OCI-LY7 (cell line): Measurements from ENCODE around the gene ARHGEF11.

Source experiments
- CTCF ChIP-seq: fragments of 200-600 bp; sonication (generic); conservative IDR thresholded peaks from 2 replicates; pipeline ENCODE4 v1.5.1; 2014; ENCODE audit warnings: mild to moderate bottlenecking, antibody characterized with exemption, low read length, moderate library complexity, mixed read lengths
- EZH2phosphoT487 ChIP-seq: fragments of 200-600 bp; sonication (generic); IDR thresholded peaks from 2 replicates; pipeline ENCODE4 v1.6.1; 2018; ENCODE audit warnings: low read depth, borderline replicate concordance, mild to moderate bottlenecking, mixed run types, antibody characterized with exemption, low read length, moderate library complexity, mixed read lengths

DNA sequence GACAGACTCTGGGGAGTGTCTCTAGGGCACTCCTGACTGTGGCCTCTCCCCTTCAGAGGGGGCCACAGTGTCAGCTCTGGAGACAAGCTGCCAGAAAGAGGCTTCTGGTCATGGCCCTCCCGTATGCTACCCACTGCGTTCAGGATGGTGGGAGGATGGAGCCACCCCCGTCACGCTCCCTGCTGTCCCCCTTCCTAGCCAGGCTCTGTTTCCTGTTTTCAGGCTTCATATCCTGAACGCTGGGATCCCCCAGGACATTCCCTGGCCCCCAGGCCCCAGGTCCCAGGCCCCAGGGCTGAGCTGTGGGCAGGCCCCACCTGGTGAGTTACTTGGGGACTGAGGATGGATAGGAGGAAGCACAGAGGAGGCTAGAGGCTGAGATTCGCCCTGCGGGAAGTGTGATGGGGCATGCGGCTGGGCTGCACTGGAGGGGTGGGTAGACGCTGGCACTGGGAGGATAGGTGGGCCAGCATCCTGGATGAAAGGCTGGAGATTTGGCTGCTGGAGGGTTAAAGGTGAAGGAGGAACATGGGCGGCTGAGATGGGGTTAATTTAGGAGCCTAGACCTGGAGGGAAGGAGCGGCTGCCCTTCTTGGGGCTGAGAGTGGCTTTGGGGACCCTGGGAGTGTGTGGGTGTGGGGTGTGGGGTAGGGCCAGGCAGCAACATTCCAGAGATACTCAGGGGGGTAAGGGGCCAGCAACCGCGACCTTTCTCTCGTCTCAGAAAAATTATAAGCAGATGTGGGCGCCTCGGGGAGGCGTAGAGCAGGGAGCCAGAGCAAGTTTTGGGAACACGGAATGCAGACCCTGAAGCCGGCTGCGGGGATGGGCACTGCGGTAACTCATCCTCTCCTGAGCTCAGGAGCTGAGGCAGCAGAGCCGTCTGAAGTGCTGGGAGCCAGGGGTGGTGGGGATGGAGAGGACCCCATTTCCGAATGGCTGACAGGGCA, 143.3 kb downstream of the ARHGEF11 start:
- TF ChIP-seq CTCF (no peak), EZH2phosphoT487 (no peak)
